IMR-90 (cell line): ENCODE data around the gene NCOA5. TPM values are rescaled to one million over a fixed set of nuclear protein-coding genes. Genes with fewer than 3 reads are reported as not detected.
A peak's percentile ranks its signal among the peaks of the same experiment; 100 is the strongest.

ENCODE experiments used
- ATAC-seq: fragments of 200-7000 bp; cut with Tn5 transposase; 2 replicates; pipeline ENCODE4 v1.9.1; 2020; ENCODE audit warnings: low read depth, mild to moderate bottlenecking, moderate library complexity
- BruUV-seq: library from RNA; stranded (reverse); fragments of 400-500 nt; replicated peaks from 2 replicates; lab custom pipeline; 2021; lab: Mats Ljungman, UMichigan
- CTCF ChIA-PET: fragments of 300-600 bp; formaldehyde crosslinking; extraction: SDS; loops from one replicate; lab custom pipeline; 2021; ENCODE audit warnings: antibody characterized with exemption; lab: Yijun Ruan, JAX
- POLR2A ChIA-PET: fragments of 300-600 bp; sonication (Branson Sonifier 250); formaldehyde crosslinking; loops from one replicate; lab custom pipeline; 2022; ENCODE audit warnings: antibody characterized with exemption; ENCODE audit not compliant: unreplicated experiment; lab: Charles Lee
- DNase-seq: peaks from one replicate; pipeline ENCODE4 v3.0.0; 2013
- H2AFZ ChIP-seq: replicated peaks from 2 replicates; pipeline ENCODE3; 2013; ENCODE audit warnings: low read length, mild to moderate bottlenecking; ENCODE audit not compliant: poor library complexity
- H2AK5ac ChIP-seq: 2 replicates; pipeline ENCODE4 v1.6.1; 2013; ENCODE audit warnings: low read depth, low read length, inconsistent platforms
- H2AK9ac ChIP-seq: replicated peaks from 2 replicates; pipeline ENCODE3; 2013; ENCODE audit warnings: mild to moderate bottlenecking, low read depth, low read length, moderate library complexity; ENCODE audit not compliant: poor library complexity
- H2BK120ac ChIP-seq: 2 replicates; pipeline ENCODE4 v1.6.1; 2013; ENCODE audit warnings: low read depth, low read length, inconsistent platforms
- H2BK15ac ChIP-seq: 3 replicates; pipeline ENCODE4 v1.6.1; 2013; ENCODE audit warnings: low read depth, low read length, inconsistent platforms
- H2BK20ac ChIP-seq: 2 replicates; pipeline ENCODE4 v1.6.1; 2013; ENCODE audit warnings: low read depth, mild to moderate bottlenecking, inconsistent platforms, low read length, moderate library complexity
- H2BK5ac ChIP-seq: 2 replicates; pipeline ENCODE4 v1.6.1; 2013; ENCODE audit warnings: mild to moderate bottlenecking, low read depth, low read length, inconsistent platforms; ENCODE audit not compliant: poor library complexity, severe bottlenecking
- H3K14ac ChIP-seq: replicated peaks from 2 replicates; pipeline ENCODE4 v1.6.1; 2013; ENCODE audit warnings: low read depth, low read length, inconsistent platforms
- H3K18ac ChIP-seq: 2 replicates; pipeline ENCODE4 v1.6.1; 2013; ENCODE audit warnings: low read depth, low read length, control low read depth
- H3K23ac ChIP-seq: 2 replicates; pipeline ENCODE4 v1.6.1; 2013; ENCODE audit warnings: low read depth, low read length, inconsistent platforms
- H3K27ac ChIP-seq: 2 replicates; pipeline ENCODE4 v1.5.1; 2013; ENCODE audit warnings: mild to moderate bottlenecking, control low read depth, low read length; ENCODE audit not compliant: insufficient read depth
- H3K27me3 ChIP-seq: 2 replicates; pipeline ENCODE4 v1.6.1; 2013; ENCODE audit warnings: low read length; ENCODE audit not compliant: control insufficient read depth, insufficient read depth
- H3K36me3 ChIP-seq: 2 replicates; pipeline ENCODE4 v1.6.1; 2013; ENCODE audit warnings: low read length, mixed read lengths; ENCODE audit not compliant: control insufficient read depth, insufficient read depth
- H3K4ac ChIP-seq: 2 replicates; pipeline ENCODE4 v1.6.1; 2013; ENCODE audit warnings: low read depth, low read length, inconsistent platforms
- H3K4me1 ChIP-seq: 2 replicates; pipeline ENCODE4 v1.6.1; 2013; ENCODE audit warnings: low read length, mixed read lengths; ENCODE audit not compliant: control insufficient read depth, insufficient read depth
- H3K4me2 ChIP-seq: 2 replicates; pipeline ENCODE4 v1.6.1; 2013; ENCODE audit warnings: low read depth, mild to moderate bottlenecking, control low read depth, low read length, moderate library complexity
- H3K4me3 ChIP-seq: 2 replicates; pipeline ENCODE4 v1.5.1; 2013; ENCODE audit warnings: low read depth, mild to moderate bottlenecking, control low read depth, low read length, moderate library complexity; ENCODE audit not compliant: insufficient read depth
- H3K56ac ChIP-seq: 2 replicates; pipeline ENCODE4 v1.6.1; 2013; ENCODE audit warnings: low read length, inconsistent platforms; ENCODE audit not compliant: insufficient read depth; ENCODE audit errors: extremely low read depth
- H3K79me1 ChIP-seq, 2 experiments: 2 replicates each; pipeline ENCODE4 v1.6.1; 2013; ENCODE audit warnings: low read length in 2 of 2, inconsistent platforms in 1 of 2, low read depth in 1 of 2
- H3K9ac ChIP-seq: 2 replicates; pipeline ENCODE4 v1.6.1; 2013; ENCODE audit warnings: low read depth, low read length, control low read depth
- H3K9me1 ChIP-seq: 2 replicates; pipeline ENCODE4 v1.6.1; 2013; ENCODE audit warnings: low read length, inconsistent platforms; ENCODE audit not compliant: insufficient read depth
- H3K9me3 ChIP-seq: 2 replicates; pipeline ENCODE4 v1.6.1; 2013; ENCODE audit warnings: low read length; ENCODE audit not compliant: control insufficient read depth, insufficient read depth
- H4K20me1 ChIP-seq: 2 replicates; pipeline ENCODE4 v1.6.1; 2013; ENCODE audit warnings: low read length, inconsistent platforms; ENCODE audit not compliant: insufficient read depth
- H4K5ac ChIP-seq: 2 replicates; pipeline ENCODE4 v1.6.1; 2013; ENCODE audit warnings: mild to moderate bottlenecking, low read depth, low read length, control low read depth
- H4K8ac ChIP-seq, 2 experiments: 2 replicates each; pipeline ENCODE4 v1.6.1; 2013; ENCODE audit warnings: low read depth in 2 of 2, low read length in 2 of 2, control low read depth in 1 of 2, inconsistent platforms in 1 of 2
- H4K91ac ChIP-seq: 2 replicates; pipeline ENCODE4 v1.6.1; 2013; ENCODE audit warnings: low read depth, low read length, inconsistent platforms; ENCODE audit not compliant: insufficient read depth
- BHLHE40 ChIP-seq: fragments of 150-350 bp; IDR thresholded peaks from 2 replicates; pipeline ENCODE4 v1.6.1; 2016; ENCODE audit warnings: mild to moderate bottlenecking, low read depth, low read length
- CEBPB ChIP-seq: IDR thresholded peaks from 2 replicates; pipeline ENCODE4 v1.6.1; 2012; ENCODE audit warnings: low read depth, low read length, improper control_type of control experiment
- CHD1 ChIP-seq: IDR thresholded peaks from 2 replicates; pipeline ENCODE4 v1.6.1; 2012; ENCODE audit warnings: low read depth, low read length, improper control_type of control experiment
- CTCF ChIP-seq: conservative IDR thresholded peaks from 2 replicates; pipeline ENCODE4 v1.5.1; 2012; ENCODE audit warnings: mild to moderate bottlenecking, low read depth, low read length, improper control_type of control experiment
- ELK1 ChIP-seq: fragments of 150-350 bp; IDR thresholded peaks from 2 replicates; pipeline ENCODE4 v1.6.1; 2016; ENCODE audit warnings: low read depth, mild to moderate bottlenecking, low read length, moderate library complexity, borderline replicate concordance
- FOS ChIP-seq: fragments of 150-350 bp; IDR thresholded peaks from 2 replicates; pipeline ENCODE4 v1.6.1; 2016; ENCODE audit warnings: low read depth, low read length
- MAFK ChIP-seq: IDR thresholded peaks from 2 replicates; pipeline ENCODE4 v1.6.1; 2012; ENCODE audit warnings: low read depth, low read length, improper control_type of control experiment
- MAZ ChIP-seq: IDR thresholded peaks from 2 replicates; pipeline ENCODE4 v1.6.1; 2012; ENCODE audit warnings: low read depth, mild to moderate bottlenecking, low read length, improper control_type of control experiment, moderate library complexity, borderline replicate concordance
- MXI1 ChIP-seq: IDR thresholded peaks from 2 replicates; pipeline ENCODE4 v1.6.1; 2012; ENCODE audit warnings: low read depth, mild to moderate bottlenecking, low read length, moderate library complexity, borderline replicate concordance
- NFE2L2 ChIP-seq: fragments of 150-350 bp; IDR thresholded peaks from 2 replicates; pipeline ENCODE4 v1.6.1; 2016; ENCODE audit warnings: low read depth, mild to moderate bottlenecking, low read length
- POLR2A ChIP-seq: IDR thresholded peaks from 2 replicates; pipeline ENCODE4 v1.6.1; 2012; ENCODE audit warnings: mild to moderate bottlenecking, low read depth, low read length
- RAD21 ChIP-seq: IDR thresholded peaks from 2 replicates; pipeline ENCODE4 v1.6.1; 2012; ENCODE audit warnings: low read length, improper control_type of control experiment
- RCOR1 ChIP-seq: IDR thresholded peaks from 2 replicates; pipeline ENCODE4 v1.6.1; 2012; ENCODE audit warnings: mild to moderate bottlenecking, low read length, improper control_type of control experiment; ENCODE audit not compliant: insufficient replicate concordance
- RFX5 ChIP-seq: IDR thresholded peaks from 2 replicates; pipeline ENCODE4 v1.8.0; 2012; ENCODE audit warnings: low read depth, mild to moderate bottlenecking, low read length, moderate library complexity
- SMC3 ChIP-seq: fragments of 150-350 bp; IDR thresholded peaks from 2 replicates; pipeline ENCODE4 v1.6.1; 2016; ENCODE audit warnings: low read depth, mild to moderate bottlenecking, antibody characterized with exemption, low read length, moderate library complexity
- USF2 ChIP-seq: fragments of 150-350 bp; IDR thresholded peaks from 2 replicates; pipeline ENCODE4 v1.6.1; 2017; ENCODE audit warnings: mild to moderate bottlenecking, antibody characterized with exemption, low read length, low read depth
- WGBS, 2 experiments: methylation state at CpG; one replicate each; pipeline versions ENCODE4 v1.1.5 to v1.1.7; 2013; ENCODE audit warnings: missing lambda C conversion rate in 2 of 2; ENCODE audit not compliant: insufficient read length in 1 of 2; ENCODE audit errors: extremely low coverage in 2 of 2; 5-methylcytosine and 5-hydroxymethylcytosine counted together
- dilution Hi-C: fragments of 300-500 bp; cut with HindIII; formaldehyde crosslinking; loops from one replicate; pipeline ENCODE4 v1.14.3; 2018; ENCODE audit warnings: low sequenced_read_pairs; ENCODE audit not compliant: unreplicated experiment
- in situ Hi-C: fragments of 300-500 bp; cut with MboI; formaldehyde crosslinking; loops from 3 replicates; pipeline ENCODE4 v1.14.3; 2019; ENCODE audit warnings: low sequenced_read_pairs, inconsistent platforms, mixed read lengths
- intact Hi-C: fragments of 100-400 bp; cut with micrococcal nuclease; formaldehyde crosslinking; loops from 2 replicates; pipeline ENCODE4 v1.10.0; 2022
- polyA plus RNA-seq, 3 experiments: library from polyadenylated mRNA; depleted of rRNA; stranded (reverse); fragments of >200 nt; gene quantifications; 2 replicates each; pipeline ENCODE4 v1.2.3, GENCODE V29; 2012; ENCODE audit warnings: low replicate concordance in 1 of 3
- total RNA-seq: library from RNA; depleted of rRNA; stranded (reverse); fragments of >200 nt; gene quantifications from 2 replicates; pipeline ENCODE4 v1.2.3, GENCODE V29; 2012

The NCOA5 gene
- total and polyA plus RNA-seq, 2 of the 4 experiments (the other 2 are of a cell fraction): 17.4 to 20.6 TPM

GRCh38 chr20:46047821-46048220 lies 41.9 kb downstream of the NCOA5 start:
- H3K56ac ChIP-seq: no peak overlapping the region
- H3K23ac ChIP-seq: no peak overlapping the region
- no peaks in the 10 kb centered on the region for H3K79me1 ChIP-seq
- no peak overlapping the region for H2AK5ac ChIP-seq
- H3K9me1 ChIP-seq: no peaks in the 10 kb centered on the region
- no TSS peak for BruUV-seq
- no peak overlapping the region for H3K27ac ChIP-seq
- H3K18ac ChIP-seq: no peak overlapping the region
- H3K4me2 ChIP-seq: no peak overlapping the region
- no peak overlapping the region for H2AK9ac ChIP-seq
- ATAC-seq (no peak), DNase-seq (no peak)
- no peak for TF ChIP-seq MXI1
- TF ChIP-seq MAZ: no peak
- no peak for TF ChIP-seq CHD1
- no peak for TF ChIP-seq CEBPB
- TF ChIP-seq RAD21: no peak
- no peak for TF ChIP-seq BHLHE40
- TF ChIP-seq RCOR1: no peak
- no peak for TF ChIP-seq POLR2A
- TF ChIP-seq MAFK: no peak
- TF ChIP-seq ELK1: no peak
- TF ChIP-seq CTCF: no peak
- TF ChIP-seq USF2: no peak
- no peak for TF ChIP-seq SMC3
- no peak for TF ChIP-seq FOS
- no peak for TF ChIP-seq NFE2L2
- TF ChIP-seq RFX5: no peak
- H4K20me1 ChIP-seq: 0 out of 2 replicates have a peak, but pooled peaks cover 3% of the 10 kb centered on the region
- H3K27me3 ChIP-seq: peaks cover 18% of the 10 kb centered on the region
- CTCF ChIA-PET: no interaction called here
- POLR2A ChIA-PET: no interaction called here
- H4K5ac ChIP-seq: no peak overlapping the region
- no peak overlapping the region for H2BK5ac ChIP-seq
- no peak overlapping the region for H3K14ac ChIP-seq
- peak overlapping the region; percentile 14 for H2AFZ ChIP-seq
- no peak overlapping the region for H3K4me3 ChIP-seq
- intact Hi-C loops (no loop called here), in situ Hi-C loops (no loop called here), dilution Hi-C loops (no loop called here)
- no peak overlapping the region for H4K91ac ChIP-seq
- no peak overlapping the region for H3K9ac ChIP-seq
- H2BK20ac ChIP-seq: no peak overlapping the region
- WGBS, 2 experiments: no CpG with 5 or more reads among the region's 8 CpGs
- H4K8ac ChIP-seq: no peak overlapping the region
- H3K4me1 ChIP-seq: no peaks in the 10 kb centered on the region
- H3K4ac ChIP-seq: no peak overlapping the region
- no peak overlapping the region for H2BK120ac ChIP-seq
- H3K36me3 ChIP-seq: no peaks in the 10 kb centered on the region
- H2BK15ac ChIP-seq: no peak overlapping the region
- H3K9me3 ChIP-seq: no peaks in the 10 kb centered on the region
